Left forelimb (tissue), 1 donor: ENCODE data around the gene PRKG1.
"Not testable (repeated sequence)": the region's sequence is repeated elsewhere in the genome, so short reads cannot be mapped to it uniquely, and the experiment has no call there.

ENCODE experiments used
- DNase-seq: peaks from one replicate; pipeline ENCODE4 v3.0.0-alpha.2; 2018; ENCODE audit warnings: low spot score

The PRKG1 gene

DNA sequence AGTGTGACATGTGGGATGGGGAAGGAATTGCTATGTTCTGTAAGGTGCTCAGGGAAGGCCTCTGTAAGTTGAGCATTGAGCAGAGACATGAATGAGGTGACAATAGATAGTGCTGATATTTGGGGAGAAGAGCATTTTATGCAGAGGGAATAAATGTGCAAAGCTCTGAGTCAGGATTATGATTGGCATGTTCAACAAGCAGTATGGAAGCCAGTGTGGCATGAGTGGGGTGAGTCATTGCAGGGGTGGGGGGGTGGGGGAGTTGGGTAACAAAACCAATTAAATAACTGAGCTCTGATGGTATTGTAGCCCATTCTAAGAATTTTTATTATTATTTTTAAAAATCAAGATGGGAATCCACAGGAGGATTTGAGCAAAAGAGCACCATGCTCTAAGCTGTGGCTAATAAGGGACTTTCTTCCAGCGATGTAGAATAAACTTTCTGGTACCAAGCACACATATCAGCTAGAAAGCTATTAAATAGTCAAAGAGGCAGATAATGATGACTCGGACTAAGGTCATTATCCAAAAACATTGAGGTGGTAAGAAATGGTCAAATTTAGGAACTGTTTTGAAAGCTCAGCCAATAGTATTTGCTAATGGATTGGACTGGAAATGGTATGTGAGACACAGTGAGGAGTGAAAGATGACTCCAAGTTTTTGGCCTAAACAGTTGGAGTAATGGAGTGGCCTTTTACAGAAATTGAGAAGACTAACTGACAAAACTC lies 96.4 kb downstream of the PRKG1 start:
- no peak for DNase-seq

DNA sequence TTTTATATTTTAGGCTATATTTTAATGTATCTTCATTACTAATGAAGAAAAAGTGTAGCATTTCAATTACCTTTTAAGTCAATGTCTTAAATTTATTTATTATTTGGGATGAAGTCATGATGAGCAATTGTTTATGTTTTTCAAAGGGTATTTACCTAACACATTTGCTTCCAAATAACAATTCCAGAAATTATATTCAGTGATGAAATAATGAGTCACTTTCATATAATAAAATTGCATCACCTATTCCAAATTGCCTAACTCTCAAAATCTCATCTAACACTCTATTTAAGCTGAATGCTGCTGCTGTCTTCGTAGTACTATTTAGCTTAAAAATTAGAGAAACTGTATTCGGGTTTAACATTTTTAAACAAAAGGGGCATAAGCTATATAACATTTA lies 97.7 kb downstream of the PRKG1 start:
- no peak for DNase-seq

DNA sequence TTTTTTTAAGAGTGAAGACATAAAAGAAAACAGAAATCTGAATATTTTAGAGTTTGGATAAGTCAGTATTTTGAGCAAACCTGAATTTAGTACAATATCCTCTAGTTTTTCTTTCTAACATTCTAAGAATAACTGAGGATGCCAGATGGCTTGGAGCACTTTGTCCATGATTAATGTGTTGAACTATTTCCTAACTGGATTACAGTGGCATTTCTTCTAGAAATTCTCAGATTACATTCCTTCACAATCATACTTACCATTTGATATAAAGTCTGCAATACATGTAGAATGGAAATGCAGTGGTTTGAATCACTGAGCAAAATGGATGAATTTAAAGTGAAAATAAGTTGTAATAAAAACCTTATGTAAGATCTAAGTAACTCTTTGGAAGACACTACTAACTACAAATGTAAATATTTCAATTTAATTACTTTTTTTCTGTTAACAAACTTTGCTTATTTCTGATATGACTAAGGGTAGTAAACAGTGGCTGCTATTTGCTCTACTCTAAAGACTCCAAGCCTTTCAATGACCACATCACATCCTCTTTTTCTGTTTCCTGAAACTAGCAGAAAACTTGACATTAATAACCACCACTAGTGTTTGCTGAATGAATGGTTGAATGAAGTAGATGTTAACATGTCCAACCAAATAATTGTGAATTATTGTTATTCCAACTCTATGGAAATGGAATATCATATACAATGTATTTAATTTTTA lies 102.8 kb downstream of the PRKG1 start:
- DNase-seq, result no peak

DNA sequence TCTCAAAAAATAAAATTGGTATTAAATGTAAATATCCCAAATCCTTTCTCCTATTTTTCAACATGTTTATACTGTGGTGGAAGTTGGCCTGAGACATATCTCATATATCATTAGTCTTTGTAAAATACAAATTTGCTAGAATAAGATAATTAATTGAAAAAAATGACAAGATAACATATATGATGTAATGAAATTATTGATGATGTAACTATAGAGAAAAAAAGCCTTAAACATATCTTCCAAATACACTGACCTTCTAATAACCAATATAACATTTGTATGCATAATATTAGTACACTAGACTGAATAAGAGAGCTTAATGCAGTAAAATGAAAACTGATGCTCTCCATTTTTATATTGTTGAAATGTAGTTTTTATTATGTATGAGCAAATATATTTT lies 104.3 kb downstream of the PRKG1 start:
- DNase-seq, result no peak

DNA sequence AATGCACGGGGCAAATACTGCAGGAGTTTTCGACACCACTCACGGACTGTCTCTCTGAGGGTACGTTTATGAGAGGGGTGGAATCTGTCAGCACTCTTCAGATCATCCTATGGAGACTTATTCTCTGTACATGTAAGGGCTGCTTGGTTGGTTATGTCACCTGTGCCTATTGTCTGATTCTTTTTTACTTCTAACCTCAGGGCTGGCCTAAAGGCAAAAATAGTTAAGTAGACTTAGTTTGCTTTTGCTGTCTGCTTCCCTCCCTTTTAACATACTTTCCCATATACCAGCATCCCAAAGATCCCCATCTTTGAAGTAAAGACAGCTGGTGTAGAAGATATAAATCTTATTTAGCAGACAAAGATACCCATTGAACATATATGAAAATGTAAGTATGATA lies 105.9 kb downstream of the PRKG1 start:
- no peak for DNase-seq

DNA sequence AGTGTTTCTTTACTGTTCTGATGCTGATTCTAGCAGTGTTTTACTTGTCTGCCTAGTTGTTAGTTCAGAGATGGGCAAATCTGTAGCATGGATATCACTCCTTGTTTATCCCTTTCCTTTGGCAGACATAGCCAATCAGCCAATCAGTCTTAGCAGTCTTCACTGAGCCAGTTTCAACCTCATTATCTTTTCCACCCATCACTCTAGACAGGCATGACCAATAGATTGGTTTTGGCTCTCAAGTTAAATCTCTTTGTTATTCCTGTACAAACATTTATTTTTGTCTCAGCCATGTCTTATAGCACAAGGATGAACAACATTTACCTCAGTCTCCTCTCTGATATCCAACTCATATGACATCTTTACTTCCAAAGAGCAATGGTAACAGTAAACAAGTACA lies 109.5 kb downstream of the PRKG1 start:
- no peak for DNase-seq

DNA sequence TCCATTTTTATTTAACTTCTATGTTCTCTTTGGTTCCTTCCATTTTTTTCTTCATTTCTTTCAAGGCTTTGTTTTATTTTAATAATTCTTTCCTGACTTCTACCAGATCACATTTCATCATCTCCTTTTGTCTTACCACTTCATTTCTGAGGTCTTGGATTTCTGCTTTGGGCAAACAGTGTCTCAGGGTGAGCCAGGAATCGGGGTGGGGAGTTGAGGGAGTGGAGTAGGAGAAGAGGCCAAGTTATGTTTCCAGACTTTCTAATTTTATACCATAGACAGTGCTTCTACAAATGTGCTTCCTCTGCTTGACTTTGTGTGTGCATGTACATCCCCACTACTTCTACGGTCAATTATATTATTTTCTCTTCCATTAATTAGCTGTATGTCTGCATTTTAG lies 112.1 kb downstream of the PRKG1 start:
- DNase-seq, result no peak

DNA sequence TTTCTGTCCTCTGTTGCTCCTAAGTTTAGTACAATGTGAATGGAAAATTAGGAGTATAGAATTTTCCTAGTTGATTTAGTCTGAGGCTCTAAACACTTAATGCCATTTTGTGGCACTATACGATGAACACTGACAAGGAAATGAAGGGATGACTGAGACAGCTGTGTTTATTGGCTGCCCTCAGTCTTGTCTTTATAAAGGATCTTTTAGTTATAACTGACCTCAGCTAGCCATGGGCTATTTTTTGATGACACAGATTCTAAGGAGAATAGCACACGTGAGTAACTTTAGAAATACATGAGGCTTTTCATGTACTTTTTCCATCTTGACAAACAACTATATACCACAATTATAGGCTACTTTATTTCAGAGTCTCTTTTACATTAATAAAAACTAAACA lies 113.7 kb downstream of the PRKG1 start:
- no peak for DNase-seq

DNA sequence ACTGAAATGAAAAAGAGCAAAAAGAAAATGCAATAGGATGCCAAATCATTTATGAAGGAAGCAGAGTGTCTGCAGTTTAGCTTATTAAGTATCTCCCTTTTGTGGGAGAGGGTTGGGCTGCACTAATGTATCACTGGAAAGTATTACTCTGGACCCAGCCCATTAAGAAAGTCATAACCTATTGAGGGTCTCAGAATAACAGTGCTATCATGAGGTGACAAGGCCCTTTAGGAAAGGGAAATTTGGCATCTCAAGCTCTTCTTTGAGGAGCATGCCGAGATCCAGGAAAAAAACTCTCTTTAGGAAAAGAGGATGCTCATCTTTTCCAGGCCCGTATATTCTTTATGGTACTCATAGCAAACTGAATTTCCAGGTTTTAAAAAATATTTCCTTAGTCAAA lies 114.6 kb downstream of the PRKG1 start:
- no peak for DNase-seq

DNA sequence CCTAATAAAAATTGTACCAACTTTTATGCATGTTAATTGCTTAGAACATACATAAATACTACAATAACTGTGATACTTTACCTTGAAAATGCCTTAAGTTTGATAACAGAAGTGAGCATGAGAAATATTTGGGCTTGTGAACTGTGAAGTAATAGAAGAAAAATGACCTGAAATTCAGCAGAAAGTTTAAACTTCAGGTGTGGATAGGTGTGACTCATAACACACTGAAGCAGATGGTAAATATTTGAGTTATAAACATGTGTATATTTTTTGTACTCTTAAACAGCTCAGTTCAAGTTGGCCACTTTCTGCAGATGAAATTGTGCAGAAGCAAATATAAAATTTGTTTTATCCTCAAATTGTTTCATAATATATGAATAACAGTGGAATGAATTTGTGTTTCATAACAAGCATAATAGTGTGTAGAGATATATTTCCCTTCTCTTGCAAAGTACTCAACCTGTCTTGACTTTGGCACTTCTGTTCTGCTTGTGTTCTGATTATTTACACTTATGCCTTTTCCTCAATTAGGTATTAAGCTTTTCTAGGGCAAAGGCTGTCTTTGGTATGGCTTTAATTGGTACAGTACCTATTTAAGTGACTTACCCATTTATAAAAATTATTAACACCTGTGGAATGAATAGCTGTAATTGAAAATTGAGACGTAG lies 122.4 kb downstream of the PRKG1 start:
- no peak for DNase-seq

DNA sequence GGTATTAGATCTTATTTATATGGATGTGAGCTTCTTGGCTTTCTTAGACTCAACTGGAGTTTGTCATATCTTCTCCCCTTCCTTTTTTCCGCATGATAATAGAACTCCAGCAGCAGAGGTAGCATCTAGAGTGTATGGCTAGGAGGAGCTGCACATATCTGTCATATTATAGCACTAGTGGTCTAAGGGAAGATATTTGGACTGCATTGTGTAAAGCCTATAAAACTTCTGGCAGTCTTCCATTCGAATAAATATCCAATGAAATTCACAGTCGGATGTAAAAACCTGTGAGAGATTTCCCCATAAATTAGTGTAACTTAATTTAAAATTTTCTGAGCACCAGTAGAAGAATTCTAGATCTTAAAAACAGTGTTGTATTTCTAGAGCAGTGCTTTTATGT lies 123.9 kb downstream of the PRKG1 start:
- DNase-seq, result no peak

DNA sequence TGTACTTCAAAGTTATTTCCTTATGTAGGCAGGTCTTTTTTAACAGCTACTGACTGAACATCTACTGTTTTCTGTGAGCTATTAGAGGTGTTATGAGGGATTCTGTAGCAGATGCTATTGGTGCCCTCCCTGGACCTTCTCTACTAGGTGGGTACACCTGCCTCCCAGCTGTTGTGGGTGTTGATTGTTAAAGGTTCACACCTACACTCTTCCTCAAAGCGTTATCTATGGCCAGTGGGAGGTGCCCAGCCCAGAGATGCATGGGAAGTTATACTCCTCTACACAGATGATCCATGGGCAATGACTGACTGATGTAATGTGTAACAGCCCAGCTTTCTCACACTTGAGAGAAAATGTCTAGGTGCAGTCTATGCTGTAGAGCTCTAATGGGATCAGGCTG lies 127.7 kb downstream of the PRKG1 start:
- DNase-seq, result no peak

DNA sequence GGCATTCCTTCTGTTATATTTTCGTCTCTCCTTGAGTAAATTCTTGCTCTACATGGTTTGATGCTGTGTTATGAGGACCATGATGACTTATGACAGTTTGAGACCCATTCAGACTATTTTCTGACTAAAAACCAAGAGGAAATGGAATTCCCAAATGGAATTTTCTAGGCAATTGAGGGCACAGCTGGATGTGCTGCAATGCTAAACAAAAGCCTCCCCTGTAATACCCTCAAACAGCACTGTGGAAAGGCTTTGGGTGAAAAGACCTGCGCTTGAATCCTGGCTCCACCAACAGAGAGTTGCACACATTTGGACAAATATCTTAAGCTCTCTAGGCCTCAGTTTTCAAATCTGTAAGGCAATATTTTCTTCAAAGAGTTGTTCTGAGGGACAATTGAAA lies 129.1 kb downstream of the PRKG1 start:
- no peak for DNase-seq

DNA sequence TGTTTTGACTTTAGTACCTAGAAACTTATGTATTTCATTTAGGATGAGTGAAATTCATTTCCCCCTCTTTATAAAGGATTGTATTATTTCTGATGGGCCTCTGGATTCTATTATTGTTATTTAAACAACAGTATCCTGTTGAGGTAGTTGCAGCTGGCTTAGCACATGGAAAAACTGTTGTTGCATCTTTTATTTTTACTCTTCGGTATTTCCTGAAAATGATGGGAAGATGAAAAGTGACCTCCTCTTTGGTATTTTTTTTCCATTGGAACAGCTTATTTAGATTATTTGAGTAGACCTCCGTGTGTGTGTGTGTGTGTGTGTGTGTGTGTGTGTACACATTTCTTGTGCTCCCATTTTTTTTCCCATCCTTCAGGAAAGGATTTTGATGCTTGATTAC lies 129.8 kb downstream of the PRKG1 start:
- no peak for DNase-seq

DNA sequence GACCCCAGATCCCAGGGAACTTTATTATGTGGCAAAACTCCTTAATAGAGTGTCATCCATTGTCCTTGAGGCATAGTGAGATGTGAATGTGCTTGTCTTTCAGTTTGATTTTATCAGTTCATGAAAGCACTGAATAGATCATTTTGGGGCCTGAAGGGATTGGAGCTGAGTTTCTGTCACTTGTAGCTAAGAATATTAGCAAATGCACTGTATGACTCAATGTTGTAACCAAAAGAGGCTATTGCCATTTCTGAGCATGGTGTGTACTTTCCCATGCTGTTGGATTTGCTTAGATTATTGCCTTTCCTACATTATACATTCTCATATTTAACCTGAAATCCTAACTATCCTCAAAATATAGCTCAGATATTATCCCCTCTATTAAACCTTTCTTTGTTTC lies 130.4 kb downstream of the PRKG1 start:
- no peak for DNase-seq

DNA sequence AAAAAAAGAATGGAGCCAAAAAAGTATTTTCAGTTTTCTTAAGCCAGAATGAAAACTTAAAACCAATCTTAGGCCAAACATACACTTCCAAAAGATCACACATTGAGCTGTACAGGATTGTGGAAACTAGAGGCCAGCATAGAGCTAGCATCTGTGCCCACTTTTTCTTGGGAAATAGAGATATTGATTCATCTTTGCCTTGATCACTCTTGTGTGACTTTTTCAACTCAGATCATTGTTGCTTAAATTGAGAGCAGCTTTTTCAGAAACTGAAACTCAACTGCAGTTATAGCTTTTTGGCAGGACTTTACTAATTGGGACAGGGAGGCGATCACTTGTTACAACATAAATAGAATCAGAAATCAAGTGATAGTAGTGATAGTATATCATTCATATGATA lies 132.2 kb downstream of the PRKG1 start:
- no peak for DNase-seq

DNA sequence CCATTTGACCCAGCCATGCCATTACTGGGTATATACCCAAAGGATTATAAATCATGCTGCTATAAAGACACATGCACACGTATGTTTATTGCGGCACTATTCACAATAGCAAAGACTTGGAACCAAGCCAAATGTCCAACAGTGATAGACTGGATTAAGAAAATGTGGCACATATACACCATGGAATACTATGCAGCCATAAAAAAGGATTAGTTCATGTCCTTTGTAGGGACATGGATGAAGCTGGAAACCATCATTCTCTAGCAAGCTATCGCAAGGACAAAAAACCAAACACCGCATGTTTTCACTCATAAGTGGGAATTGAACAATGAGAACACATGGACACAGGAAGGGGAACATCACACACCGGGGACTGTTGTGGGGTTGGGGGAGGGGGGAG lies 138.7 kb downstream of the PRKG1 start:
- not testable (repeated sequence) for DNase-seq

DNA sequence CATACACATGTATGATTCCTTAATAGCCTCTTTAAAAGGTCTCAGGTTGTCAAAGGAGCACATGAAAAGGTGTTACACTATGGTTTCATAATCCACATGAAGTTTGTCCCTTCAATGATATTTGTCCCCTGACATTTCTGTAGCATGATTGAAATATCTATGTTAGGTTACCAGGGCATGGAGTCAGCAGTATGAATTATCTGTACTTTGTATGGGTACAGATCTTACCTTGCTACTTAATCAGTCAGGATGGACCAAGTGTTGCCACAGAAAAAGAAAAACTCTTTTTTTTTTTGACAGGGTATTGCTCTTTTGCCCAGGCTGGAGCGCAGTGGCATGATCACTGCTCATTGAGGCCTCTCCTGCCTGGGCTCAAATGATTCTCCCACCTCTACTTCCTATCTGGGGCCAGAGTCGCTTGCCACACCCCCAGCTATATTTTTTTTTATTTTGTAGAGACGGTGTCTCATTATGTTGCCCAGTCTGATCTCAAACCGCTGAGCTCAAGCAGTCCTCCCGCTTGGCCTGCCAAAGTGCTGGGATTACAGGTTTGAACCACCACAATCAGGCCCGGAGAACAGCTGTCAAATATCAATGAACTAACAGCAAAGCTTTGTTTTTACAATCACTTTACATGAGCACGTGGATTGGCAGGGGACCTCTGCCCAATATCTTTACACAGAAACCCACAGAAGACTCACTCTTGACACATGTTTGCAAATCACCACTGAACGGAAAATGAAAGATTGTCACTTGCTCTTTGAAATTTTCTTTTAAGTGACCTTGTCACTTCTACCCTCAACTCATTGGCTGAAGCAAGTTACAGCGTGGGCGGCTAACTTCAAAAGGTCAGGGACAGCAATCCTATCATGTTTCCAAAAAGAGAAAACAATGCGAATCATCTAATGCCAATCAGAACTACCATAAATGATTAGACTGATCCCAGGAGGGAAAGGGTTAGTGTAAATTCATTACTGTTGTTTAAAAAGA lies 140.2 kb downstream of the PRKG1 start:
- no peak for DNase-seq

DNA sequence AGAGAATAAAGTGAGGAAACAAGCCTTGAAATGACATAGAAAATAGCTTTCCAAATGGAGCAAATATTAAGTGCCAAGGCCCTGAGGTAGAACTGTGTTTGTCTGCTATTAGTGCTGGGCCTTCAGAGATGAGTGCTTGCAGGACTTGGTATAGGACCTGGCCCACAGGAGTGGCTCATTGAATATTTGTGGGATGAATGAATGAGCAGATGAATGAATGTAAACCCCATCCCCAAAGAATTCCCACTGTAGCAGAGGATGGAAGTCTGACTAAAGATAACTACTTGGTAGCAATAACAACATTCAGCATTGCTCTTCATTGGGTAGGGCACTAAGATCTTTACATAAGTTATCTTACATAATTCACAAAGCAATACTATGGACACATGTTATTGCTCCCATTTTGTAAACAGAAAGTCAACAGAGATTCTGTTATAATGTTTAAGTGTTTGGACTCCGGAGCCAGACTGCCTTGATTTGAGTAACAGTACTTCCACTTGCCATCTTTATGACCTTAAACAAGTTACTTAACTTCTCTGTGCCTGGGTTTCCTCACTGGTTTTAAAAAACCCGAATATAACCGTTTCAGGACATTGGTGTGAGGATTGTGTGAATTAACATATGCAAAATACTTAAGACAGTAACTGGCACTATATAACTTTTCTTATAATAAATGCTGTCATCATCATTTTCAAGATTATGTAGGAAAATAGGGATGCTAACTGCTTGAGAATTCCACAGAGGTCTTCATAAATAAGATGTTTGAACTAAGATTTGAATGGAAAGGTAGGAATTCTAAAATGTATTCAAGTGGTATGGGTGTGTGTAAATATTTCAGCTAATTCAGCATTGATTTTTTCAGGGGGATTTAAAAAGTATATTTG lies 141.9 kb downstream of the PRKG1 start:
- no peak for DNase-seq

DNA sequence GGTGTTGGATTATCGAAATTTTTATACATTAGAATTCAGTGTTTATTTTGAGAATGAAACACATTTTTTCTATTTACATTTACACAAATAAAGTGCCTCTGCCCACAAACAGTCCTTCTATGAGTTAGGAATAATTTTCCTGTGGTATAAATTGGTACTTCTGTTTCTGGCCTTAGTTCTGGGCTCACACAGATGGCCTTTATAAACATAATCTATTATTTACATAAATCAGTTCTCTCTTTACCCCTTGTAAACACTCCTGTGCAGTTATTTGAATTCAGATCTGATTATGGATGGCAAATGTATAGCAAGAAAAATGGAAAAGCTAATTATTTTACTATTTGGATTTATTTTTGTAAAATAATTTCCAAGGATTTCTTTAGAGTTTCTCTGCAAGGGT lies 143.2 kb downstream of the PRKG1 start:
- no peak for DNase-seq

DNA sequence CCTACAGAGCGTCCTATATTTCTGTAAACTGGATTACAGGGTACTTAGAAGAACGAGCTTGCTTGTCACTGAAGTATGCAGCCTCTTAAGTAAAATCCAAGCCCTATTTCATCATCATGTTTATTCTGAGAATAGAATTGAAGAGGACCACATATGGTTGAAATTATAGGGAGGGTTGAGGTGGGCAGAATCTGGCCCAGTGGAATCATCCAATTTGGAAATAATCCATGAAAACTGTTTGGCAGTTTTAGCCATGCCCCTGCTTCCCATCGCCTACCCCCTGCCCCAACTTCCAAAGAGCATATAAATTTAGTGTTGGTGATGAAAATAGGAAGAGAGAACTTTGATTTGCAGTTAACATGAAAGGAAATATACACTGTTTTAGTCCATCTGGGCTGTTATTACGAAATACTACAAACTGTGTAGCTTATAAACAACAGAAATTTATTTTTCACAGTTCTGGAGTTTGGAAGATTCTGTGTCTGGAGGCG lies 150.4 kb downstream of the PRKG1 start:
- DNase-seq, result no peak
